Karpas-422 (cell line): ENCODE results near the gene PIGB. TPM values are rescaled to one million over a fixed set of nuclear protein-coding genes. Genes with fewer than 3 reads are reported as not detected.
A peak's percentile ranks its signal among the peaks of the same experiment; 100 is the strongest.
"Not testable (repeated sequence)": the region's sequence is repeated elsewhere in the genome, so short reads cannot be mapped to it uniquely, and the experiment has no call there.

Source experiments
- DNase-seq: peaks from one replicate; pipeline ENCODE4 v3.0.0-alpha.2; 2015
- H2AFZ ChIP-seq: fragments of 200-600 bp; sonication (generic); 2 replicates; pipeline ENCODE4 v1.6.1; 2014; ENCODE audit warnings: antibody characterized with exemption, low read length, mixed read lengths
- H3K27ac ChIP-seq: fragments of 200-600 bp; sonication (generic); 2 replicates; pipeline ENCODE4 v1.5.1; 2014; ENCODE audit warnings: mild to moderate bottlenecking, low read length, moderate library complexity
- H3K27me3 ChIP-seq: fragments of 200-600 bp; sonication (generic); 2 replicates; pipeline ENCODE4 v1.6.1; 2014; ENCODE audit warnings: low read length, mixed read lengths
- H3K36me3 ChIP-seq: fragments of 200-600 bp; sonication (generic); 2 replicates; pipeline ENCODE4 v1.6.1; 2014; ENCODE audit warnings: low read length, mixed read lengths; ENCODE audit not compliant: insufficient read depth
- H3K4me1 ChIP-seq: fragments of 200-600 bp; sonication (generic); 2 replicates; pipeline ENCODE4 v1.6.1; 2014; ENCODE audit warnings: mild to moderate bottlenecking, low read length, mixed read lengths
- H3K4me2 ChIP-seq: fragments of 200-600 bp; sonication (generic); 2 replicates; pipeline ENCODE4 v1.6.1; 2014; ENCODE audit warnings: low read length, low read depth, mild to moderate bottlenecking; ENCODE audit not compliant: poor library complexity, severe bottlenecking
- H3K4me3 ChIP-seq: fragments of 200-600 bp; sonication (generic); 2 replicates; pipeline ENCODE4 v1.5.1; 2014; ENCODE audit warnings: mild to moderate bottlenecking, antibody characterized with exemption, low read length, mixed read lengths
- H3K79me2 ChIP-seq: fragments of 200-600 bp; sonication (generic); 2 replicates; pipeline ENCODE4 v1.6.1; 2014; ENCODE audit warnings: mild to moderate bottlenecking, low read length, mixed read lengths
- H3K9ac ChIP-seq: fragments of 200-600 bp; sonication (generic); 2 replicates; pipeline ENCODE4 v1.6.0; 2014; ENCODE audit warnings: low read length
- H3K9me2 ChIP-seq: fragments of 200-600 bp; sonication (generic), shearing (Covaris generic); replicated peaks from 2 replicates; pipeline ENCODE4 v1.6.0; 2014; ENCODE audit warnings: mild to moderate bottlenecking, low read length, moderate library complexity; ENCODE audit not compliant: insufficient read depth
- H3K9me3 ChIP-seq: fragments of 300-700, 200-600 bp; sonication (generic); 2 replicates; pipeline ENCODE4 v1.6.1; 2014; ENCODE audit warnings: low read length, mixed read lengths
- H4K20me1 ChIP-seq: fragments of 200-600 bp; sonication (generic); 2 replicates; pipeline ENCODE4 v1.6.1; 2014; ENCODE audit warnings: mild to moderate bottlenecking, antibody characterized with exemption, low read length, low read depth; ENCODE audit not compliant: insufficient read depth
- total RNA-seq: library from RNA; depleted of rRNA; stranded (reverse); fragments of >200 nt; shearing (Covaris generic); gene quantifications from 2 replicates; pipeline ENCODE4 v1.2.3, GENCODE V29; 2014; ENCODE audit warnings: low replicate concordance; rRNA removed

The PIGB gene
- total RNA-seq, 1 experiment from 2014 or later = 46.6 TPM

DNA sequence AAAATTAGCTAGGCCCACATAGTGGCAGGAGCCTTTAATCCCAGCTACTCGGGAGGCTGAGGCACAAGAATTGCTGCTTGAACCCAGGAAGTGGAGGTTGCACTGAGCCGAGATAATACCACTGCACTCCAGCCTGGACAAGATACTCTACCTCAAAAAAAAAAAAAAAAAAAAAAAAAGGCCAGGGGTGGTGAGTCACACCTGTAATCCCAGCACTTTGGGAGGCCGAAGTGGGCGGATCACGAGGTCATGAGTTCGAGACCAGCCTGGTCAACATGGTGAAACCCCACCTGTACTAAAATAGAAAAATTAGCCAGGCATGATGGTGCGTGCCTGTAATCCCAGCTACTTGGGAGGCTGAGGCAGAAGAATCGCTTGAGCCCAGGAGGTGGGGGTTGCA is 81.0 kb downstream of the PIGB start:
- not testable (repeated sequence) for H3K9me2 ChIP-seq, H3K4me3 ChIP-seq, H3K9ac ChIP-seq, DNase-seq, H3K4me2 ChIP-seq, H4K20me1 ChIP-seq, H3K36me3 ChIP-seq, H3K9me3 ChIP-seq, H3K27ac ChIP-seq, H3K27me3 ChIP-seq, H2AFZ ChIP-seq
- H3K79me2 ChIP-seq = peaks cover 89% of the 10 kb centered on the region
- H3K4me1 ChIP-seq = peaks cover 36% of the 10 kb centered on the region

- no peaks in the 10 kb centered on the region for H3K9me3 ChIP-seq
- no peaks in the 10 kb centered on the region for H3K9me2 ChIP-seq
- no peak overlapping the region for H3K9ac ChIP-seq
- H3K27me3 ChIP-seq = no peaks in the 10 kb centered on the region
- peak overlapping the region; percentile 89 for H3K27ac ChIP-seq
- no peaks in the 10 kb centered on the region for H4K20me1 ChIP-seq
- H3K4me1 ChIP-seq = peaks cover 54% of the 10 kb centered on the region
- no peak overlapping the region for H2AFZ ChIP-seq
- no peak for DNase-seq
- peaks cover 91% of the 10 kb centered on the region for H3K79me2 ChIP-seq
- H3K36me3 ChIP-seq = no peaks in the 10 kb centered on the region
- no peak overlapping the region for H3K4me2 ChIP-seq
- no peak overlapping the region for H3K4me3 ChIP-seq
Measured at GRCh38 chr15:55401786-55402246, 82.8 kb downstream of the PIGB start.

- DNase-seq = peak; percentile 46
- peak overlapping the region; percentile 41 for H3K4me3 ChIP-seq
Measured at GRCh38 chr15:55402707-55403106, 83.7 kb downstream of the PIGB start.

DNA sequence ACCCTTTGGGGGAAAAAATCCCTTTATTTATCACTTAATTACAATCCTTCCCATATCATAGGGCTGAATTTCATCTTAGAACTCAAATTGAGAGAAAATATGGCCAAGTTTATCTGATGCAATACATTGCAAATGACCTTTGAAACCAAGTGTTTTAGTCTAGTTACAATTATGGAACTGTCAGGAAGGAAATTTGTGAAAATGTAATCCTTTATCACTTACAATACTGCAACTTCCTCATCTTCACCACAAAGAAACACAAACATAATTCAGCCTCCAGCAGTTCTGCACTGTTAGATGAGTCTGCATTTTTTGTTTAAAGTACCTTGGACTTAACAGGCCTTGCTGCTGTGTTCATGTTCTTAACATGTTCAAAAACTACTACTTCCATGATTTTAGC is 84.5 kb downstream of the PIGB start:
- Histone ChIP-seq H3K9ac (peak overlapping the region; percentile 62), H3K4me3 (peak overlapping the region; percentile 41), H3K27me3 (no peaks in the 10 kb centered on the region), H4K20me1 (no peaks in the 10 kb centered on the region), H3K9me2 (no peaks in the 10 kb centered on the region), H3K4me2 (peak overlapping the region; percentile 72), H3K79me2 (peaks cover 89% of the 10 kb centered on the region), H3K4me1 (peaks cover 53% of the 10 kb centered on the region), H3K36me3 (no peaks in the 10 kb centered on the region), H3K27ac (peak overlapping the region; percentile 89), H3K9me3 (no peaks in the 10 kb centered on the region), H2AFZ (peak overlapping the region; percentile 24)
- DNase-seq = peak; percentile 79

More at GRCh38 chr15:55402707-55403106, 83.7 kb downstream of the PIGB start:
- Histone ChIP-seq H3K79me2 (peaks cover 94% of the 10 kb centered on the region), H2AFZ (peak overlapping the region; percentile 24; the same call in 1 of the 2 replicates), H4K20me1 (no peaks in the 10 kb centered on the region), H3K27me3 (no peaks in the 10 kb centered on the region), H3K9me3 (no peaks in the 10 kb centered on the region), H3K27ac (peak overlapping the region; percentile 89), H3K4me2 (peak overlapping the region; percentile 72), H3K4me1 (peaks cover 53% of the 10 kb centered on the region), H3K36me3 (no peaks in the 10 kb centered on the region), H3K9ac (peak overlapping the region; percentile 62), H3K9me2 (no peaks in the 10 kb centered on the region)

Other genes starting within 250 kb of the PIGB start
- gene RSL24D1, start 122.3 kb upstream of the PIGB start, total RNA-seq = 123 and 235 TPM in 2 replicates
- gene RAB27A, start 29.4 kb upstream of the PIGB start, total RNA-seq = 1.3 and 4.7 TPM in 2 replicates
- 17.1 and 18.2 TPM in 2 replicates for gene PIGBOS1, start 99 bp upstream of the PIGB start, total RNA-seq
- gene CCPG1, start 89.1 kb downstream of the PIGB start, total RNA-seq = 51.9 and 68.3 TPM in 2 replicates
- gene PIERCE2, start 89.3 kb downstream of the PIGB start, total RNA-seq = 6.9 and 12.4 TPM in 2 replicates
- gene DNAAF4, start 189.0 kb downstream of the PIGB start, total RNA-seq = 0.19 and 0.22 TPM in 2 replicates